ENCODE results near the gene GNG7.
A peak's percentile ranks its signal among the peaks of the same experiment; 100 is the strongest.

DNA sequence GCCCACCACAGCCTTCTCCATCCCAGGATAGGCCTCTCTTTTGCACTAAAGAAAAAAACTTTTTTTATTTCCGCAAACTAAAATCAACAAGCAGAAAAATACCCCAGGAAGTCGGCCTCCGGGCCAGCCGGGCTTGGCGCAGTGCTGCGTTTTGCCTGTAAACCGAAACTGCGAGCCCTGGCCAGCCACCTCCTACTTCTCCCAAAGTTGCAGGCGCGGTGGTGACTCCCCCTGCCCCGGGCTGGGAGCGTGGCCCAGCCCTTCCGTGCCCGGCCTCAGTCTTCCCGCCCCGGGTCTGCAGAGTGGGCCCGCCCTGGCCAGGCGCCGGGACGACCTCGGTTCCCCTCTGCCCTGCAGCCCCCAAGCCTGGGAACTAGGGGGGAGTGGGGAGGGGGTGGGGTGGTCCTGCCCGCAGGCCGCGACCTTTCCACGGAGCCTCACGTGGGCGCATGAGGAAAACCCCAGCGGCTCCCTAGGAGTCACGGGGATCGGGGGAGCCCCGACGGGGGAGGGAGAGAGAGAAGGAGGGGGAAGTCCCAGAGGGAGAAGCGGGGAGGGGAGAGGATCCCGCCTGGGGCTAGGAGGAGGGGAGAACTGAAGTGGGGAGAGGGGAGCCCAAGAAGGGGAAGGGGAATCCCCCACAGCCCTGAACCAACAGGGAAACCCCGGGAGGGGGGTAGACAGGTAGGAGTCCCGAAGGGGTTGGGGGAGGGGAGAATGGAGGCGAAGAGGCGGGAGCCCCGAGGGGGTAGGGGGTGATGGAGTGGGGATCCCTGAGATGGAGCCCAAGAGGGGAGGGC is 223.5 kb downstream of the GNG7 start:
- no peak for TF ChIP-seq TAF1 (IDR thresholded peaks at IDR 0.05; ENCODE audit: borderline replicate concordance, low read depth, low read length)
- peak; percentile 45 for TF ChIP-seq POLR2A (IDR thresholded peaks at IDR 0.05; ENCODE audit: low read depth, low read length)
